Activated CD8-positive, alpha-beta memory T cell treated with anti-CD3 and anti-CD28 coated beads for 48 hours (primary cell): ENCODE measurements around the gene RXRG.
A peak's percentile ranks its signal among the peaks of the same experiment; 100 is the strongest.

Source experiments
- DNase-seq, 3 experiments: peaks; one replicate each; pipeline ENCODE4 v3.0.0-alpha.2; 2020; ENCODE audit warnings: low read depth in 2 of 3, low spot score in 2 of 3

RXRG gene

DNA sequence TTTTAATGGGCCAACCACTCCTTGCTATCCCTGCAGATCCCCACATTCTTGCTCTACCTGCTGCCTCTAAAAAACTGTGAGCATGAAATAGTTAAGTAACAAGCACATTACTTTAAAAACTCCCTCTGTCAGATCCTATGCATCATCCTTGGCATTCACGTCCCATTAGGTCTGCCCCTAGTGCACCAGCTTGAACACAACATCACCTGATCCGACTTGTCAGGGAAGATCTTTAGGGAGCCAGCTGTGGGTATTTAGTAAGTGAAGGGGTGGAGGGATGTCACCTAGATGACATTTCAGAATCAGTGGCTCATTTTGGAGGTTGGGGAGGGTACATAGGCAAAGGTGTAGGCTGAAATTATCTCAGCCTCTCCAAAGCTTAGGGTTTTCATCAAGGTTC lies 33.5 kb downstream of the RXRG start:
- DNase-seq, result no peak

DNA sequence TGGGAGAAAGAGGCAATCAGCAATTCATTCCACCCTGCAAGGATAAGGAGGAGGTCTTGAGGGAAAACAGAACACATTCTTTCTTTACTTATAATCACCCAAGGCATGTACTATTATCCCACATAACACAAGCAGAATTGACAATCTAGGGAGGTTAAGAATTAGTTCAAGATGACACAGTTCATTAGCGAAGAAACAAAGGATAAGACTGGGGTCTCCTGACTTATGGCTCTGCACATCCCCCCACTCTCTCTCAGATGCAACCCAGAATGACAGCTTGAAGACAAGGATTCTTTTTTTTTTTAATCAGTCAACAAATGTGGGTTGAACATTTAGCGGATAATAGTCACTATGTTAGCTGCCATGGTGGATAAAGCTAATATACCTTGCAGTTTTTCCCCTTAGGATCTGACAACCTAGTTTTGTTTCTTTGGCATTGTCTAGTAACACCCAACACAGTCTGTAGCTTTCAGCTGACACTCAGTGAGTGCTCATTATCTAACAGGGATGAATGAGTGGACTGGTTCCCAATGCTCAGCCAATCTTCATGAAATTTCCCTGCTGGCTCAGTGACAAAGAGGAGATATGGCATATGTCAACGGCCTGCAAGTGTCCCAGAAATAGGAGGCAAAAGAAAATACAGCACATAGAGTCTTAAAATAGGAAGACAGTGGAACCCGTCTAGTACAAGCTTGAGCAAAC lies 35.1 kb downstream of the RXRG start:
- no peak for DNase-seq

DNA sequence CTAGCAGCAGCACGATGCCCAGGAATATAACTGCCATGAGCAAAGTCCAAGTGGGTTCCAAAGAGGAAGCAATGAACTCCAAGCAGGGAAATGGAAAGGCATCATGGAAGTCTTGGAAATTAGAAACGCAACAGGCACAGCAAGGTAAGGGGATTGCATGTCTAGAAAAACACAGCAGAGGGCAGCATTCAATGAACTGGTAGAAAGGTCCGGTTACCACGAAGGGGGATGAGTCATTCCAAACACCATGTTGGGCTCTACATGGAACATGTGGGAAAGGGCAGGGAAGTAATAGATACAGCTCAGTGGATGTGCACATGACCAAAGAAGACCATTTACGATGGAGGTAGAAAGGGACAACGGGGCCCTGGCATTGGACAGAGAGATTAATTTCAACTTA lies 36.4 kb downstream of the RXRG start:
- no peak for DNase-seq

DNA sequence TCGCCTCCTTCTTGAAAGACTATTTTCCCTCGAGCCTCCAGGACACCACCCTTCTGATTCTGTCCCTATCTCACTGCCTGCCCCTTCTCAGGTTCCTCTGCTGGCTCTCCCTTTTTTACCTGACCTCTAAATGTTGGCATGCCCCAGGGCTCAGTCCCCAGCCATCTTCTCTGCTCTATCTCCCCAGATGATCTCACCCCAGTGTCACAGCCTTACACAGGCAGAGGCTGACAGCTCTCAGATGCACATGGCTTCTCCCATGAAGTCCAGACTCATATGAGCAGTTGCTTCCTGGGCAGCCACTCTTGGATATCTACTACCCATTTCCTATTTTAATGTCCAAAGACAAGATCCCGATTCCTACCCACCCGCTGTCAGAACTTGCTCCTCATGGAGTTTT lies 37.5 kb downstream of the RXRG start:
- no peak for DNase-seq

DNA sequence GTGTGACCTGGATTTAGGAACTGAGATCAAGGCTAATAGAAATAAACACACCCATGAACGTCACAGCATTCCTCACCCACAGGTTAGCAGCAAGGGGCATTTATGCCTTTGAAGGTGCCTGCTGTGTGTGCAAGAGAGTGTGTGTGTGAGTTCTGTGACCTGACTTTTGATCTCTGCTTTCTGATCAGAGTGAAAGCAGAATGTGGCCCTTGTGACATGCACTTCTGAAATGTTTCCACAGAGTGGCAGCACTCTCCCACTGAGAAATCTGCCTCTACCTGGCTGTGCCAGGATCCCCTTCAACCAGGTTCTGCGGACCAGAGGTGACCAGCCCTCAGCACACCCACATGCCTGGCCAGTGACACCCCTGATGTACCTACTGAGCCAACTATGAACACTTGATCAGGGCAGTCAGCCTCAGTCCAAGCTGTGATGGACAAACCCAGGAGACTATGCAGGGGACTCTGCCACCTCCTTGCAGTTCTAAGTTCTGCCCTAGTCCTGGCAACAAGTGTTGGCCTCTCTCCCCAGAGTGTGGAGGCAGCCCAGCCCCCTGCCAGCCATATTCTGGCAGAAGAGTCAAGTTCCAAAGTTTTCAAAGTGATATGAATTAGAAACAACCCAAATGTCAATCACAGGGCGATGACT lies 41.0 kb downstream of the RXRG start:
- no peak for DNase-seq

DNA sequence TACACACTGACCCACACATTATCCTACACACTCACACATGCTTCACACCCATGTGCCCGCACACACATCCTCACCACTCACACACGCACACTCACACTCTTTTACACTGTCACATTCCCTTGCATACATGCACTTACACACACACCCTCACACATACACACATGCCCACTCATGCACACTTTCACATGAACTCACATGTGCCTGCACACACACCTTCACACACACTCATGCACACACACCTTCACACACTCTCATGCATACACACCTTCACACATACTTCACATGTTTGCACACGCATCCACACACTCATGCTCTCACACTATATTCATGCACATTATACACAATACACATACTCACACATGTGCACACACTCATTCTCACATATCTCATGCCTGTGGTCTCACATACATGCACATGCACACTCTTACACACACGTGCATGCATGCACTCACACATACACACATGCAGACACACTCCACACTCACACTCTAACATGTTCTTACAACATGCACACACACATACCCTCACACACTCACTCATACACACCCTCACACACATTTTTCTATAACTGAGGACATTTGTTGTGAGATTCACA lies 42.3 kb downstream of the RXRG start:
- DNase-seq, result no peak

DNA sequence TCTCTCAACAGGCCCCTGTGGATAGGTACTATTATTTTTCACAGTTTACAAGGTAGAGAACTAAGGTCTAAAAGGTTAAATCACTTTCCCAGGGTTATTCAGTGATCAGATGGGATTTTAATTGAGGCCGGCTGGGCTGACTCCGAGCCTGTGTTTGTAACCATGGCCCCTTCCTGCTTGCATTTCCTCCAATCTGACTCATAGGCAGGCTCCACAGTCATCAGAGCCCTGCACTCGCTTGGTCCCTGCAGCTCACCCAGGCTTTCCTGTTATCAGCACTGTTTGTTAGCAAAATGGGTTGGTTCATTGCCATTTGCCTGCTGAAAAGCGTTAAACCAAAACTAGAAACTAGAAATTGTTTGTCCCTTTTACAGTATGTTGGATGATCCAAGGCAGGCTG lies 47.0 kb downstream of the RXRG start:
- no peak for DNase-seq

DNA sequence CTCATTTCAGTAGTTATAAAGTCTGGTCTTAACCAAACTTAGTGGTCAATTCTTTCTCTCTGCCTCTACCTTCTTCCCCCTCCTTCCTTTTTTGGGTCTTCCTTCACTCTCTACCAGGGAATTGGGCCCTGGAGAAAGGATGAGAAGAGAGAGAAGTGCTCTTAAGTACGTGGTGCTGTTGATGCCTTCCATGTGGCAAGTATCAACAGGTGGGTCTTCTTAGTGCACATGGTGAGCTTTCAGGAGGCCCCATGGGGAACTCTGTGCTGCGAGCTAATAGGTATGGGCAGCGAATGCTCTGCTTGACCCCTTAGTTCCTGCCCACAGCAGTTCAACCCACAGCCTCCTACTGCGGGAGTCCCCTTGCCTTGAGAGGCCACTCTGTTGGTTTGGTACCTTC lies 49.0 kb downstream of the RXRG start:
- DNase-seq, result no peak

DNA sequence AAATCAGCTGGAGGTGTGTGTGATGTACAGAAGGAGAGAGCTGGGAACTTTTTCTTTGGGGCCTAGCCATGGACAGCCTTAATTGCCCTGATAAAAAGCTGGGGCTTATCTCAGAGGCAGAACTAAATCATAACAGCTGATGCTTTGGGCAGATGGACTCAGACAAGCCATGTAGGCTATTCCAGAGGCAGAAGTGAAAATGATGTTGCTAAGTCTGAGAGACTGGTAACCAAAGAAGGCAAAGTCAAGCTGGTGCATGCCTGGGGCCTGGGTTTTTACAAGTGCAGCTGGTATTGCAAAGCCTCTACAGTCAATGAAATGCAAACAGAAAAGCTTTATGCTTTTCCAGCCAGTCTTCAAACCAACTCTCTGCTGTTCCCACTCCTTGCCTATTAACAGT lies 49.4 kb downstream of the RXRG start:
- DNase-seq, result no peak

DNA sequence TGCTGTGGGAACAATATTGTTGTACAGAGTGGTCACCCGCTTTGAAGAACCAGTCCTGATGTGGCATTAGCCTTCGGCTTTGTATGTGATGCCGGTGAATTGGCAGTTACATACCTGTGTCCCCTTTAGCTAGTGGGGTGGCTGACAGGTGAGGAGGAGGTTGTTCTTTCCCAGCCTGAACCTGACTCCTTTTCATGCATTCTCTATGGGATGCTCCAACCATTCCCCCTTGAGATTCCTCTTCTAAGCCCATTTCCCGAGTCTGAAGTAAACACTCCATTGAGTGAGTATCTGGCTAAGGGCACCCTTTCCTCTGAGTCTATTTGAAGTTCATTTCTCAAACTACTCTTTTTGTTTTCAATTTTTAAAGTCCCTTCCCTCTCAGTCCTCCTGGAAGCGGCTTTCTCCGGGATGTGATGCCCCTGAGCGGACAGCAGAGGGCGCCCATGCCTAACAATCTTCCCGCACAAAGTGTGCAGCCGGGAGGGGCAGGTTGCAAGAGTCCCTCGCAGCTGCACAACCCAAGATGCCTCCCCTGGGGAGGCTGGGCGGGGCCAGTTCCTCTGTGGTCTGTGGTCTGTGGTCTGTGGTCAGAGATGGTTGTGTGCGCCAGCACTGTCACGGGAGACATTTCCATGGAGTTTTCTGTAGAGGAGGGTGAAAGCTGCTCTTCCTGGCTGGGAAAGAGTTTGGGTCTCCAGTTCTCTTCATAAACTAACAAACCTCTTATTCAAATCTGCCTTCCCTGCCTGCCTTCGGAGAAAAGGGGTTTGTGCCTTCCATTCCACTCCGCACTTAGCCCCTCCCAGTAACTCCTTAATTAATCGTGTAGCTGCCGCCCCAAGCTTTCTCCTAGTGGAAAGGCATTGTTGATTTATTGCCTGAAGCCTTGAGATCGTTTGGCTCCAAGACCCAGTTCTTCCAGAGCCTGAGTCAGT lies 52.0 kb downstream of the RXRG start:
- peak; percentile 65 to 78 (median 72) for DNase-seq

DNA sequence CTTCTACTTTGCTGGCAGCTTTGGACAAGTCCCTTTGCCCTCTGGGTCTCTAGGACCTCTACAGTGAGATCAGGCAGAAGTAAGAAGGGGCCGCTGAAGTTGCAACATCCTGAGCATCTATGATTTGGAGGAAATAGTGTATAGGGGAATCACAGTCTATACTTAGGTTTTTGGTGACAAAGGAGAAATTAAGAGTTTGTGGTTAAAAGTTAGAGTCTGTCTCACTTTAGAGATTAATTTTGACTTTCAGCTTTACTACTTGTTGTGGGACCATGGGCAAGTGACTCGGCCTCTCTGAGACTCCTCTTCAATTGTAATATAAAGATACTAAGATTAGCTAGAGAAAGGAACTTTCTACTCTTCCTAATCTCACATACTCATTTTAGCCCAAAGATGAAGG lies 55.3 kb downstream of the RXRG start:
- no peak for DNase-seq

DNA sequence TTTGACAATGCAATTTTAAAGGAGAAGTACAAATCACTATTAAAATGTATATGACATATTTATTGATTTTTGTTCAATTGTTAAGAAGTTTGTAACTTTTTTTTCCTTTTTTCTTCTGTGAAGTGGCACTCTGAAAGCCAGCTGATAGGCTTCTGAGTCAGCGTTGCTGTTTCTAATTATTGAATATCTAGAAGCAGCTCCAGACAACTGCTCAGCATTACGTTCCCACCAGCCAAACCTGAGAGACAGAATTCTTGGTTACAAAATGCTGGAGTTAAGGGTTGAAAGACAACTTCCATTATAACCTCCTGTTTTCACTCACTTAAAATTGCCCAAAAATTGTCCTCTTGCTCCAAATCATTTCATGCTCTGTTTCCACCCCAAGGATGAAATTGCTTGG lies 57.0 kb downstream of the RXRG start:
- no peak for DNase-seq

DNA sequence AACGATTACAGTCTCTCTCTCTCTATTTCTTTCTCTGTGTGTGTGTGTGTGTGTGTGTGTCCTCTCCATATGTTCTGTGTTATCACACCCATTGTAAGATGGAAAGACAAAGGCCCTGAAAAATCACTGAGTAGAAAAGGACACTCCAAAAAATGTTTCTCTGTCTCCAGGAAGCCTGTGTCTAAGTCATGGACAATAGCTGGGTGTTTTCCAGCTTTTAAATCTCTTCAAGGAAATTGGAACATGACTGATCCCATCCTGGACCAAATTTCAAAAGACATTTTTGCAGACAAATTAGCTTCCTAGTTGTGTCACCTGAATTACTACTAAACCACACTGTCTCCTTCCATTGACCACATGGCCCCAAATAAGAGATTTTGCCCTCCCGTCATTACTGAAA lies 57.4 kb downstream of the RXRG start:
- no peak for DNase-seq

DNA sequence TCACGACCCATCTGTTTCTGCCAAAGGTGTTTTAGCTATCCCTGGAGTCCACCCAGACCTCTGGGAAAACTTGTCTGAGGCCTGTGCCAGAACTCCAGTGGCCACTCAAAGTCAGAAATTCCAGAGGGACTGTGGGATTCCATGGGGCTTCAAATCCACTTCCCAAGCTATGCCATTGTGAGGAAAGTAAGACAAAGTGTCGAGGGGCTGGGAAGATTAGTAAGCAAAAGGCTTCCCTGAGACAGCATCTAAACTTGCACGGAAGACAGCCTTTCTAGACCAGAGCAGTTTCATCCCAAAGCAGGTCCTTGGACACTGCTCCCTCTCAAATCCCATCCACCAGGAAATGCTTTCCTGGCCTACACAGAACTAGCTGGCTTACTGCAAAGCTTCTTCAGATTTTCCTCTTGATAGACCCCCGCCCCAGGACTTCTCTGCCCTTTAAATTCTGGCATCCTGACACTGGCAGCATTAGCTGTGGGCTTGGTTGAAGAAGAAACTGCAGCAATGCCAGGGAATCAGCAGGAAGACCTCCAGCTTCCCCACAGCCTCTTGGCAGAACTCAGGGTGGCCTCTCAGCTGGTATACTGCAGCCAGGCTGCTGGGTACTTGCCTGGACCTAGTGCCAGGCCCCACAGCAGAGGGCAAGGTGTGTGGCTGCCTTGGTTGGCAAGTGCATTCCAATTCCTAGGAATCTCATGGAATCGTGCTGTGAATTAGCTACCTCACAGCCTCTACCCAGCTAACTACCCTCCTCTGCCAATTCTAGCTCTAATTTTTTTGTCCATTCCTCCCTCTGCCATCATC lies 61.1 kb downstream of the RXRG start:
- no peak for DNase-seq

DNA sequence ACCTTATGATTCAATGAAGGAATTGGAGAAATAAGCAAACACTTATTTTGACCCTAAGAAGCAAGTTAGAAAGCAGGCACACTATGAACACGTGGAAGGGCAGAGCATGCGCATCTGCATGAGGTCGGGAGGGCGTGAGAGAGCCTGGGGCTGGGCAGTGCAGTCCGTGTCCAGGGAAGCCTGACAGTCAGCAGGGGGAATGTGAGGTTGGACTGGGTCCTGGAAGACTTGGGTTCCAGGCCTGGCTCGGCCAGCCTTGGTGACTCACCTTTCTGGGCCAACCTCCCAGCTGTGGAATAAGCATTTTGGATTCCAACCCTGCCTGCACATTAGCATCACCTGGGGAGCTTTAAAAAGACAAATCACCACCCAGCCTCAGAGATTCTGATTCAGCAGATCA lies 61.9 kb downstream of the RXRG start:
- DNase-seq, result no peak

DNA sequence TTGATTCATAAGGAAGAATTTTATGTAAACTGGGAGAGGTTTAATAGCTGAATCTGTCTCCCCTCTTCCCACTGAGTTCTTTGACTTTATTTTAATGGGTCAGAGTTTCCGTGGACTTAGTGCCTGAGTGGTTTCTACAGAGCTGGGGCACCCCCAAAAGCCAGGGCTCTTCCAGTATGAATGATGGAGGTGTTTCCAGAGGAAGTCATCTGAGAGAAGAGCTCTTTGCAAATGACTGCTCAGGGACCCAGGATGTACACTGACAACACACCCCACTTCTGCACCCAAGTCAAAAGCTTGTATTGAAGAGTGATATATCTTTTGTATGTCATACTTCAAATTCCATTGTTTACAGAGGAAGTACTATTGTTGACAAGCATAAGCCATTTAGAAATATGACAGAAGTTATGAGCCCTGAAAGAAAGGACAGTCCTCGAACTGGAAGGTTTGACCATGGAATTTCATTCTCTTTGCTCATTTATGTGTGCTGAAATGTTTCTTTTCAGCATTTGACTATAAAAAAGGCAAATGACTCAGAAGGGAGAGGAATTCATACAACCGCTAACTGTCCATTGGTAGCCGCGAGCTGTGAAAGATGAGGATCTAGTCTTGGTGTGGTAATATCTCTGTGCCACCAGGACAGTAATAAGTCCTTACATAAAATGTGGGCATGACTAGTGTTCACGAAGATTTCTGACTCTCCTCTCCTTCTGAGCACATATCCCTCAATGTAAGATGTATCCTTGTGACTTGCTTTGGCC lies 63.0 kb downstream of the RXRG start:
- no peak for DNase-seq

DNA sequence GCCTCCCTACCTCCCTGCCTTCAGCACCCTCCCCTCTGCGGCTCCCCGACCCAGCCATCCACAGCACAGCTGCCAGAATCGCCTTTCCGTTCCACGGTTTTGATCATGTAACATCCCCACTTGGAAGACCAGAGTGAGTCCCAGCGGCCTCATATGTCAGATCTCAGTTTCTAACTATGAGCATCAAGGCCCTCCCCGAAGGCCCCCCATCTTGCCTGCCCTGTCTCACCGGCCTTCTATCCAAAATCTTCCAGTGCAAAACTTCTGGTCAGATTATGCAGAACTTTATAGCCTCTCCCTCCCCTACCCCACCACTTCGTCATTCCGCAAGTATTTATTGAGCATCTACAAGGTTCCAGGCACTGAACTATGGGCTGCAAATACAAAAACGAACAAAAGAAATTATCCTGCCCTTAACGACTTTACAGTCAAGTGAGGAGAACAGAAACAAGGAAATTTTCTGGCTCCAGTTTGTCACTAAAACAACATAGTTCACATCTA lies 68.1 kb downstream of the RXRG start:
- DNase-seq, result no peak

DNA sequence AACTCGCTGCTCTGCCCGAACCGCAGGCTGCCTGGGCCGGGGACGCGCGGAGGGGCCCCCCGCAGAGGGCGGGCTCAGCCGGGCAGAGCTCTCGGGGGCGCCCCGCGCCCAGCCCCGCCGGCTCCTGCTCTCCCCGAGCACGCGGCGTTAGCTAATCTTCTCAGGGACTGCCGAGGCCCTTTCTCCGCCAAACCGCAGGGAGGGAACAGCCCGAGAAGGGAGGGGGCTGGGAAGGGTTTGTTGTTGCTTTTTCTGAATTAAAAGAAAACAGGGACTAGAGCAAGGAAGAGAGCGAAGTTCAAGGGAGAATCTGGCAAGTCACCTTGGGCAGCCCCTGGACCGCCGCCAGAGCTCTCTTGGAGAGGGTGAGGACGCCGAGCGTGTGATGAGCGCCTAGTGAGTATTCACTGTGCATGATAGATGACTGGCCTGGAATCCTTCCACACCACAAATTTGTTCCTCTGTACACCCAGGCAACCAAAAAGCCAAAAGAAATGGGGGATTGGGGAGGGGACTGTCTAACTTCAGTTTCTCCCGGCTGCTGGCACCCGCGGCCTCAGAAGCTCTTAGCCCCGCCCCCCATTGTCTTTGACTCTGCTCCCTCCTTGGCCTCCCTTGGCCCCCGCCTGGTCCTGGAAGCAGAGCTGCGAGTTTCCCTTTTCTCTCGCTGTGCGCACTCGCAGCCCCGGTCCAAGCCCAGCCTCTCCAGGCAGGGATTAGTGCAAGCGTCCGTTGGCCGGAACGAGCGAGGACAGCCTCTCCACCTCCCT lies 68.7 kb downstream of the RXRG start:
- DNase-seq, result no peak

DNA sequence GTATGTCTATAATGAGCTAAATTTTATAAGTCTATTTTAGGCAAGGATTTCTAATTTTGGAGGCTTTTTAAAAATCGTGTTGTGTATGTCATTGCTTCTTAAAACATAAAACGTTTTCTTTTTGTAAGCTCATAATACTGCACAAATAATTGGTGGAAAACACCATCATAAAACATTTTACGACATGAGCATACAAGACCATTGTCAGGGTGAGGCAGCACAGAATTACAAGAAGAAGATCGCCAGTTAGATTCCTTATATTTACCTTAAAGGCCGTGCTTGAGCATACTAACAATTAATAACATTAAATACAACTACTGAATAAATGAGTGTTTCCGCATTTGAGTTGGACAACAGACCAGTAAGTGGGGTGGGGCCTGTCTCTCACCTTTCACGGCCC lies 69.3 kb downstream of the RXRG start:
- DNase-seq, result no peak
